GM18858 (cell line): ENCODE data around the gene UBA6.
"Not testable (repeated sequence)": the region's sequence is repeated elsewhere in the genome, so short reads cannot be mapped to it uniquely, and the experiment has no call there.

ENCODE experiments used
- ATAC-seq: cut with Tn5 transposase; IDR thresholded peaks from one replicate; pipeline ENCODE4 v1.9.1; 2021; ENCODE audit not compliant: unreplicated experiment

The UBA6 gene

GRCh38 chr4:67674098-67674497 is 26.9 kb downstream of the UBA6 start:
- ATAC-seq: no peak

- ATAC-seq: no peak
Observed at GRCh38 chr4:67668315-67668714, 32.6 kb downstream of the UBA6 start.

- ATAC-seq: no peak
Observed at GRCh38 chr4:67660418-67660817, 40.5 kb downstream of the UBA6 start.

- ATAC-seq: no peak
Observed at GRCh38 chr4:67659065-67659464, 41.9 kb downstream of the UBA6 start.

GRCh38 chr4:67658302-67658701 is 42.7 kb downstream of the UBA6 start:
- ATAC-seq: no peak

GRCh38 chr4:67651536-67651935 is 49.4 kb downstream of the UBA6 start:
- ATAC-seq: no peak

GRCh38 chr4:67638136-67638535 is 62.8 kb downstream of the UBA6 start:
- no peak for ATAC-seq

GRCh38 chr4:67636978-67637377 is 64.0 kb downstream of the UBA6 start:
- ATAC-seq: not testable (repeated sequence)

- ATAC-seq: no peak
Observed at GRCh38 chr4:67635331-67635730, 65.6 kb downstream of the UBA6 start.

GRCh38 chr4:67634741-67635140 is 66.2 kb downstream of the UBA6 start:
- no peak for ATAC-seq

- ATAC-seq: no peak
Observed at GRCh38 chr4:67632492-67632891, 68.5 kb downstream of the UBA6 start.

- no peak for ATAC-seq
Observed at GRCh38 chr4:67624939-67625338, 76.0 kb downstream of the UBA6 start.

GRCh38 chr4:67616478-67616877 is 84.5 kb downstream of the UBA6 start:
- no peak for ATAC-seq

GRCh38 chr4:67615119-67615518 is 85.8 kb downstream of the UBA6 start:
- ATAC-seq: no peak

GRCh38 chr4:67614186-67614585 is 86.8 kb downstream of the UBA6 start:
- ATAC-seq: no peak

GRCh38 chr4:67608027-67608426 is 92.9 kb downstream of the UBA6 start:
- ATAC-seq: no peak

GRCh38 chr4:67604749-67605148 is 96.2 kb downstream of the UBA6 start:
- ATAC-seq: no peak

GRCh38 chr4:67604029-67604381 is 97.0 kb downstream of the UBA6 start:
- ATAC-seq: no peak

- no peak for ATAC-seq
Observed at GRCh38 chr4:67603310-67604028, 97.5 kb downstream of the UBA6 start.

GRCh38 chr4:67593741-67594175 is 107.2 kb downstream of the UBA6 start:
- ATAC-seq: no peak

- no peak for ATAC-seq
Observed at GRCh38 chr4:67587156-67587555, 113.8 kb downstream of the UBA6 start.

GRCh38 chr4:67584496-67584895 is 116.5 kb downstream of the UBA6 start:
- ATAC-seq: no peak

GRCh38 chr4:67581913-67582312 is 119.0 kb downstream of the UBA6 start:
- no peak for ATAC-seq
